Measurements from ENCODE around the gene OR2G6. TPM values are rescaled to one million over a fixed set of nuclear protein-coding genes. Genes with fewer than 3 reads are reported as not detected.
"Not testable (repeated sequence)": the region's sequence is repeated elsewhere in the genome, so short reads cannot be mapped to it uniquely, and the experiment has no call there.

The OR2G6 gene
- total and polyA plus RNA-seq, 9 of the 15 experiments (the other 6 are each of a cell fraction or from before 2014, with no cell fraction given), result not detected

GRCh38 chr1:248473051-248473450 lies 34.8 kb upstream of the OR2G6 start, which contains the start of gene OR2T3:
OR2T3 (plus strand) TSS chr1:248473351; CDS start chr1:248473351, 0 bp downstream.
- CTCF ChIA-PET (ENCODE audit: low intra/inter-chr PET ratio); DNase-seq (ENCODE audit: extremely low read depth in 1 of 4, low spot score in 3 of 4); BruUV-seq (replicated peaks); H4K20me1 ChIP-seq (replicated peaks; ENCODE audit: control insufficient read depth, insufficient read depth, low read length); H3K27ac ChIP-seq (ENCODE audit: extremely low read depth, low read depth, low read length); POLR2A ChIA-PET; H3K79me2 ChIP-seq (ENCODE audit: control insufficient read depth, insufficient read depth, low read length); intact Hi-C loops (cut with micrococcal nuclease); H3K4me3 ChIP-seq; H3K9ac ChIP-seq (ENCODE audit: insufficient read depth in 1 of 2, low read depth in 2 of 2, low read length in 2 of 2); H3K27me3 ChIP-seq (ENCODE audit: control insufficient read depth in 2 of 2, insufficient read depth in 2 of 2, low read length in 2 of 2); ATAC-seq; H3K36me3 ChIP-seq (ENCODE audit: control insufficient read depth, insufficient read depth, low read length); H3K9me1 ChIP-seq (ENCODE audit: control insufficient read depth, insufficient read depth, low read length); H3K9me3 ChIP-seq (replicated peaks; ENCODE audit: control insufficient read depth, insufficient read depth, low read depth, low read length); H2AFZ ChIP-seq (ENCODE audit: low read depth, low read length); H3K4me1 ChIP-seq (replicated peaks in 1 of 2; ENCODE audit: control insufficient read depth in 2 of 2, insufficient read depth in 2 of 2, low read length in 2 of 2); FAIRE-seq; H3K4me2 ChIP-seq (ENCODE audit: insufficient read depth, low read length): not testable (repeated sequence)
- in situ Hi-C loops (cut with MboI), result loop anchor here (5.0 kb wide), 1 partner anchor 99 kb away; the partner anchor contains the start of gene OR2T34
- WGBS (ENCODE audit: insufficient coverage, low coverage, missing lambda C conversion rate), result 0% methylated on average over 2 of the region's 2 CpGs

- not testable (repeated sequence) for H2AFZ ChIP-seq (ENCODE audit: low read depth, low read length); ATAC-seq
Measured at GRCh38 chr1:248475660-248476059, 32.2 kb upstream of the OR2G6 start.

GRCh38 chr1:248481686-248482579 lies 25.9 kb upstream of the OR2G6 start:
- H3K4me1 ChIP-seq (replicated peaks in 1 of 2; ENCODE audit: control insufficient read depth in 2 of 2, insufficient read depth in 2 of 2, low read length in 2 of 2); H3K79me2 ChIP-seq (ENCODE audit: control insufficient read depth, insufficient read depth, low read length); H3K9me1 ChIP-seq (ENCODE audit: control insufficient read depth, insufficient read depth, low read length); H3K9ac ChIP-seq (ENCODE audit: insufficient read depth in 1 of 2, low read depth in 2 of 2, low read length in 2 of 2); H3K9me3 ChIP-seq (replicated peaks; ENCODE audit: control insufficient read depth, insufficient read depth, low read depth, low read length); in situ Hi-C loops (cut with MboI); BruUV-seq (replicated peaks); POLR2A ChIA-PET; H4K20me1 ChIP-seq (replicated peaks; ENCODE audit: control insufficient read depth, insufficient read depth, low read length); CTCF ChIA-PET (ENCODE audit: low intra/inter-chr PET ratio); intact Hi-C loops (cut with micrococcal nuclease); DNase-seq (ENCODE audit: extremely low read depth in 1 of 4, low spot score in 3 of 4); H3K4me2 ChIP-seq (ENCODE audit: insufficient read depth, low read length); H3K36me3 ChIP-seq (ENCODE audit: control insufficient read depth, insufficient read depth, low read length); H2AFZ ChIP-seq (ENCODE audit: low read depth, low read length); H3K4me3 ChIP-seq; H3K27me3 ChIP-seq (ENCODE audit: control insufficient read depth in 2 of 2, insufficient read depth in 2 of 2, low read length in 2 of 2); FAIRE-seq; ATAC-seq; H3K27ac ChIP-seq (ENCODE audit: extremely low read depth, low read depth, low read length): not testable (repeated sequence)
- 2% methylated on average over 12 of the region's 13 CpGs for WGBS (ENCODE audit: insufficient coverage, low coverage, missing lambda C conversion rate)

More at GRCh38 chr1:248475660-248476059, 32.2 kb upstream of the OR2G6 start:
- H3K9me1 ChIP-seq (ENCODE audit: control insufficient read depth, insufficient read depth, low read length); FAIRE-seq; DNase-seq (ENCODE audit: extremely low read depth in 1 of 4, low spot score in 3 of 4); H3K9me3 ChIP-seq (replicated peaks; ENCODE audit: control insufficient read depth, insufficient read depth, low read depth, low read length); H4K20me1 ChIP-seq (replicated peaks; ENCODE audit: control insufficient read depth, insufficient read depth, low read length); H3K9ac ChIP-seq (ENCODE audit: insufficient read depth in 1 of 2, low read depth in 2 of 2, low read length in 2 of 2); H3K79me2 ChIP-seq (ENCODE audit: control insufficient read depth, insufficient read depth, low read length); BruUV-seq (replicated peaks); CTCF ChIA-PET (ENCODE audit: low intra/inter-chr PET ratio); H3K27me3 ChIP-seq (ENCODE audit: control insufficient read depth in 2 of 2, insufficient read depth in 2 of 2, low read length in 2 of 2); H3K4me3 ChIP-seq; H3K4me2 ChIP-seq (ENCODE audit: insufficient read depth, low read length); H3K27ac ChIP-seq (ENCODE audit: extremely low read depth, low read depth, low read length); POLR2A ChIA-PET; intact Hi-C loops (cut with micrococcal nuclease); in situ Hi-C loops (cut with MboI); H3K4me1 ChIP-seq (replicated peaks in 1 of 2; ENCODE audit: control insufficient read depth in 2 of 2, insufficient read depth in 2 of 2, low read length in 2 of 2); H3K36me3 ChIP-seq (ENCODE audit: control insufficient read depth, insufficient read depth, low read length): not testable (repeated sequence)
- WGBS (ENCODE audit: insufficient coverage, low coverage, missing lambda C conversion rate), result no CpG with 5 or more reads among the region's 1 CpG

- H3K9me1 ChIP-seq (ENCODE audit: control insufficient read depth, insufficient read depth, low read length); H3K4me3 ChIP-seq; H3K4me2 ChIP-seq (ENCODE audit: insufficient read depth, low read length); BruUV-seq (replicated peaks); DNase-seq (ENCODE audit: extremely low read depth in 1 of 4, low spot score in 3 of 4); H3K9me3 ChIP-seq (replicated peaks; ENCODE audit: control insufficient read depth, insufficient read depth, low read depth, low read length); H3K27ac ChIP-seq (ENCODE audit: extremely low read depth, low read depth, low read length); H3K79me2 ChIP-seq (ENCODE audit: control insufficient read depth, insufficient read depth, low read length); H3K36me3 ChIP-seq (ENCODE audit: control insufficient read depth, insufficient read depth, low read length); H2AFZ ChIP-seq (ENCODE audit: low read depth, low read length); POLR2A ChIA-PET; in situ Hi-C loops (cut with MboI); FAIRE-seq; CTCF ChIA-PET (ENCODE audit: low intra/inter-chr PET ratio); H3K27me3 ChIP-seq (ENCODE audit: control insufficient read depth in 2 of 2, insufficient read depth in 2 of 2, low read length in 2 of 2); H3K4me1 ChIP-seq (replicated peaks in 1 of 2; ENCODE audit: control insufficient read depth in 2 of 2, insufficient read depth in 2 of 2, low read length in 2 of 2); intact Hi-C loops (cut with micrococcal nuclease); ATAC-seq; H3K9ac ChIP-seq (ENCODE audit: insufficient read depth in 1 of 2, low read depth in 2 of 2, low read length in 2 of 2); H4K20me1 ChIP-seq (replicated peaks; ENCODE audit: control insufficient read depth, insufficient read depth, low read length): not testable (repeated sequence)
- WGBS (ENCODE audit: insufficient coverage, low coverage, missing lambda C conversion rate), result 10% methylated on average over 2 of the region's 6 CpGs
Measured at GRCh38 chr1:248488289-248488688, 19.6 kb upstream of the OR2G6 start, which contains the start of gene OR2T5. OR2T5 (plus strand) TSS chr1:248488589; CDS start chr1:248488589, 0 bp downstream.

Measured in K562 (cell line).